Measurements from ENCODE around the gene TAPBP. TPM values are rescaled to one million over a fixed set of nuclear protein-coding genes. Genes with fewer than 3 reads are reported as not detected.

TAPBP gene
- total and polyA plus RNA-seq, 9 of the 15 experiments (the other 6 are each of a cell fraction or from before 2014, with no cell fraction given) = 5.6 to 74.0 (median 22.3) TPM

DNA sequence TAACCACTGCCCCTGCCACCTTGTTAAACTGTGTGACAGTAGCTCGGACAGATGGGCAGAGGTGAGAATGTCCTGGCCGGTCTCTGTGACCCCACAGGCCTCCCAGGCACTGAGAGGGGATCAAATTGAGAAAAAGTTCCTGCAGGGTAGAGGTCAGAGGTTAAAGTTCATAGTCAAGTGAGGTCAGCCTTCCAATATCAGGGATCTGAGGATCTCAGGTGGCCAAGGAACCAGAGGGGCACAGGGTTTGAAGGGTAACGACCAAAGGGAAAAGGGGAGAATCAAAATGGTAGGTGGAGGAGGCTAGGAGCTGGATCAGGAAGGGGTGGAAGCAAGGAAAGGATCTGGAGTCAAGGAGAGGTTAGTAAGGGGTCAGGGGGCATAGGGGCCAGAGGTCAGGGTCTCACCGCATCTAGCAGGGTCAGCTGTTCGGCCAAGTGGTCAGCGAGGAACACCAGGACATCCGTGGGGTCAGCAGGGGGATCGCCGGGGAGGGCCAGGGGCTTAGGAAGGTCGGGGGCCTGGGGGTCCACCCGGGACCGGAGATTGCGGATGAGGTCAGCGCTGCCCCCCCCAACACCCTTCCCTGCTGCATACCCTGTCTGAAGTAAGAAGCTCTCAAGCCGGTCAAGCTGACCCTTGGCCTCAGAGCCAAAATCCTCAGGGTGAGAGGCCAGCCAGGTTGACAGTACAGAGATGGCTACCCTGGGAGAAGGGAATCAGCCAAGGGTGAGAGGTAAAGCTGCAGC, 18.1 kb downstream of the TAPBP start:
- H2AFZ ChIP-seq (ENCODE audit: low read depth, low read length) = no peak overlapping the region
- H3K27me3 ChIP-seq (ENCODE audit: control insufficient read depth in 2 of 2, insufficient read depth in 2 of 2, low read length in 2 of 2) = no peaks in the 10 kb centered on the region
- peak overlapping the region in 1 of 2 experiments; percentile 35; a peak in 1 of 4 replicates for H3K9ac ChIP-seq (ENCODE audit: insufficient read depth in 1 of 2, low read depth in 2 of 2, low read length in 2 of 2)
- WGBS (ENCODE audit: insufficient coverage, low coverage, missing lambda C conversion rate) = 82% methylated on average over 15 of the region's 15 CpGs
- DNase-seq (ENCODE audit: extremely low read depth in 1 of 4, low spot score in 3 of 4) = no peak
- peaks cover 41% of the 10 kb centered on the region for H3K79me2 ChIP-seq (ENCODE audit: control insufficient read depth, insufficient read depth, low read length)
- no TSS peak for BruUV-seq (replicated peaks)
- H3K9me1 ChIP-seq (ENCODE audit: control insufficient read depth, insufficient read depth, low read length) = peaks cover 6% of the 10 kb centered on the region
- no peak overlapping the region for H3K27ac ChIP-seq (ENCODE audit: extremely low read depth, low read depth, low read length)
- H3K4me1 ChIP-seq (replicated peaks in 1 of 2; ENCODE audit: control insufficient read depth in 2 of 2, insufficient read depth in 2 of 2, low read length in 2 of 2) = peaks cover 12 to 44% of the 10 kb centered on the region in 2 experiments
- no peaks in the 10 kb centered on the region for H3K9me3 ChIP-seq (replicated peaks; ENCODE audit: control insufficient read depth, insufficient read depth, low read depth, low read length)
- H3K4me2 ChIP-seq (ENCODE audit: insufficient read depth, low read length) = no peak overlapping the region
- no peak for ATAC-seq
- intact Hi-C loops (cut with micrococcal nuclease) = loop anchor here (5.0 kb wide), 3 partner anchors 97 to 132 kb away; partner anchors contain the start of genes KIFC1 and PHF1
- in situ Hi-C loops (cut with MboI) = no loop called here
- 0 out of 2 replicates have a peak, but pooled peaks cover 3% of the 10 kb centered on the region for H4K20me1 ChIP-seq (replicated peaks; ENCODE audit: control insufficient read depth, insufficient read depth, low read length)
- CTCF ChIA-PET (ENCODE audit: low intra/inter-chr PET ratio) = no interaction called here
- TF ChIP-seq CBFB (CRISPR knock-in tag; IDR thresholded peaks at IDR 0.05) (no peak), SUPT5H (IDR thresholded peaks at IDR 0.05) (0 out of 2 replicates have a peak, but pooled peaks have one; percentile 27), CCAR2 (IDR thresholded peaks at IDR 0.05; ENCODE audit: low read depth, low read length) (no peak), NR2C2 (CRISPR knock-in tag; IDR thresholded peaks at IDR 0.05) (peak; percentile 92), NR2C2 (tag; IDR thresholded peaks at IDR 0.05) (peak; percentile 90), ARID3A (IDR thresholded peaks at IDR 0.05; ENCODE audit: borderline replicate concordance, low read depth, low read length) (no peak), NR2C1 (IDR thresholded peaks at IDR 0.05) (peak; percentile 96), NR2C1 (tag; IDR thresholded peaks at IDR 0.05) (peak; percentile 92), RFX5 (IDR thresholded peaks at IDR 0.05; ENCODE audit: low read depth, low read length) (no peak)
- no peak overlapping the region for H3K4me3 ChIP-seq
- POLR2A ChIA-PET = interaction anchor here (0.5 to 1.3 kb wide), 5 partner anchors 12 to 98 kb away, joined by 3 to 4 read pairs (median 3); partner anchors contain the start of genes B3GALT4, RPS18 and VPS52
- peaks cover 61% of the 10 kb centered on the region for H3K36me3 ChIP-seq (ENCODE audit: control insufficient read depth, insufficient read depth, low read length)
- no peak for FAIRE-seq

All from K562 (cell line).